K562 (cell line): ENCODE data around the gene PNPLA2. TPM values are rescaled to one million over a fixed set of nuclear protein-coding genes. Genes with fewer than 3 reads are reported as not detected.

Experiments used
- ATAC-seq: fragments of 200-7000 bp; cut with Tn5 transposase; 3 replicates; pipeline ENCODE4 v1.9.1; 2020; ENCODE audit warnings: moderate library complexity
- BruUV-seq: library from RNA; stranded (reverse); fragments of 400-500 nt; replicated peaks from 2 replicates; lab custom pipeline; 2021; lab: Mats Ljungman, UMichigan
- CTCF ChIA-PET: fragments of 300-600 bp; formaldehyde crosslinking; extraction: SDS; loops from one replicate; lab custom pipeline; 2021; ENCODE audit warnings: low intra/inter-chr PET ratio; lab: Yijun Ruan, JAX
- POLR2A ChIA-PET: fragments of 300-600, 350-650 bp; sonication (Branson Sonifier 250); formaldehyde crosslinking; extraction: SDS; loops from one replicate; lab custom pipeline; 2021; ENCODE audit warnings: antibody characterized with exemption, inconsistent platforms; lab: Yijun Ruan, JAX
- DNase-seq, 4 experiments: peaks; one replicate each; pipeline versions ENCODE4 v3.0.0 to v3.0.0-alpha.2; 2011 to 2018; ENCODE audit warnings: low spot score in 3 of 4, mixed read lengths in 3 of 4; ENCODE audit errors: extremely low read depth in 1 of 4
- FAIRE-seq: peaks from 2 replicates; lab custom pipeline; 2011; peaks lifted over from hg19 to GRCh38; lab: Jason Lieb, UNC
- H2AFZ ChIP-seq: 2 replicates; pipeline ENCODE4 v1.6.0; 2011; ENCODE audit warnings: low read depth, low read length, control low read depth, inconsistent platforms
- H3K27ac ChIP-seq: fragments of 200-600 bp; 3 replicates; pipeline ENCODE4 v1.8.0; 2011; ENCODE audit warnings: low read depth, mild to moderate bottlenecking, control low read depth, inconsistent platforms, low read length, moderate library complexity, mixed read lengths; ENCODE audit errors: extremely low read depth
- H3K27me3 ChIP-seq, 2 experiments: fragments of 300-600 bp in 1 of 2; 2 replicates in 1 of 2; 3 replicates in 1 of 2; pipeline versions ENCODE4 v1.6.0 to v1.8.0; 2011; ENCODE audit warnings: inconsistent platforms in 2 of 2, low read length in 2 of 2, mild to moderate bottlenecking in 1 of 2, mixed read lengths in 1 of 2, moderate library complexity in 1 of 2; ENCODE audit not compliant: control insufficient read depth in 2 of 2, insufficient read depth in 2 of 2
- H3K36me3 ChIP-seq: fragments of 300-600 bp; 3 replicates; pipeline ENCODE4 v1.8.0; 2011; ENCODE audit warnings: mild to moderate bottlenecking, low read length, inconsistent platforms; ENCODE audit not compliant: control insufficient read depth, insufficient read depth
- H3K4me1 ChIP-seq, 2 experiments: fragments of 200-600 bp in 1 of 2; replicated peaks in 1 of 2; 2 replicates in 1 of 2; 3 replicates in 1 of 2; pipeline versions ENCODE4 v1.5.1 to v1.8.0; 2011; ENCODE audit warnings: inconsistent platforms in 2 of 2, low read length in 2 of 2, mild to moderate bottlenecking in 1 of 2, mixed read lengths in 1 of 2, moderate library complexity in 1 of 2; ENCODE audit not compliant: control insufficient read depth in 2 of 2, insufficient read depth in 2 of 2
- H3K4me2 ChIP-seq: 2 replicates; pipeline ENCODE4 v1.6.1; 2011; ENCODE audit warnings: low read length, control low read depth, inconsistent platforms, mixed read lengths; ENCODE audit not compliant: insufficient read depth
- H3K4me3 ChIP-seq: fragments of 200-600 bp; sonication (generic), shearing (Covaris generic); 2 replicates; pipeline ENCODE4 v1.5.1; 2016; ENCODE audit warnings: control low read depth, inconsistent platforms
- H3K79me2 ChIP-seq: fragments of 200-600 bp; 3 replicates; pipeline ENCODE4 v1.8.0; 2011; ENCODE audit warnings: low read length, inconsistent platforms; ENCODE audit not compliant: control insufficient read depth, insufficient read depth
- H3K9ac ChIP-seq, 2 experiments: 2 replicates each; pipeline versions ENCODE4 v1.6.0 to v1.6.1; 2011; ENCODE audit warnings: low read depth in 2 of 2, low read length in 2 of 2, control low read depth in 1 of 2, inconsistent platforms in 1 of 2, mild to moderate bottlenecking in 1 of 2, mixed read lengths in 1 of 2; ENCODE audit not compliant: insufficient read depth in 1 of 2
- H3K9me1 ChIP-seq: one replicate; pipeline ENCODE4 v1.6.0; 2011; ENCODE audit warnings: inconsistent platforms, mild to moderate bottlenecking, low read length, moderate library complexity; ENCODE audit not compliant: control insufficient read depth, insufficient read depth
- H3K9me3 ChIP-seq: replicated peaks from 2 replicates; pipeline ENCODE4 v1.5.1; 2011; ENCODE audit warnings: low read depth, low read length, inconsistent platforms; ENCODE audit not compliant: control insufficient read depth, insufficient read depth
- H4K20me1 ChIP-seq: replicated peaks from 2 replicates; pipeline ENCODE4 v1.6.1; 2011; ENCODE audit warnings: low read length, inconsistent platforms, mixed read lengths; ENCODE audit not compliant: control insufficient read depth, insufficient read depth
- KDM2B ChIP-seq: fragments of 250-450 bp; sonication (Bioruptor Pico); IDR thresholded peaks from 2 replicates; pipeline ENCODE4 v1.8.0; 2021; ENCODE audit warnings: mild to moderate bottlenecking, moderate library complexity
- MEIS2 ChIP-seq: fragments of 450-650 bp; IDR thresholded peaks from 2 replicates; pipeline ENCODE4 v1.6.1; 2014; ENCODE audit warnings: mild to moderate bottlenecking; ENCODE audit not compliant: partially characterized antibody
- PHB2 ChIP-seq: fragments of 450-650 bp; IDR thresholded peaks from 2 replicates; pipeline ENCODE4 v1.6.1; 2017; ENCODE audit warnings: low read depth
- POLR2B ChIP-seq: fragments of 450-650 bp; IDR thresholded peaks from 2 replicates; pipeline ENCODE4 v1.6.1; 2018; ENCODE audit warnings: low read depth; ENCODE audit not compliant: partially characterized antibody
- POLR2G ChIP-seq: fragments of 200-400 bp; formaldehyde crosslinking; IDR thresholded peaks from 2 replicates; pipeline ENCODE4 v1.6.1; 2017; ENCODE audit warnings: low read depth, mild to moderate bottlenecking, antibody characterized with exemption, low read length, moderate library complexity
- POLR2H ChIP-seq: IDR thresholded peaks from 2 replicates; pipeline ENCODE4 v1.6.1; 2016; ENCODE audit warnings: missing genetic modification characterization, low read depth, mild to moderate bottlenecking, control low read depth, missing compliant biosample characterization, moderate library complexity
- RBM22 ChIP-seq: fragments of 200-400 bp; formaldehyde crosslinking; IDR thresholded peaks from 2 replicates; pipeline ENCODE4 v1.6.1; 2018; ENCODE audit warnings: low read length, low read depth; ENCODE audit not compliant: poor library complexity, severe bottlenecking
- ZBTB7A ChIP-seq: IDR thresholded peaks from 2 replicates; pipeline ENCODE4 v1.6.1; 2011; ENCODE audit warnings: low read depth, mild to moderate bottlenecking, low read length, moderate library complexity, borderline replicate concordance; ENCODE audit not compliant: control insufficient read depth
- WGBS: fragments of 100-300 bp; shearing (Covaris generic); methylation state at CpG from one replicate; pipeline ENCODE4 v1.1.6; 2016; ENCODE audit warnings: low coverage, mixed read lengths; ENCODE audit not compliant: insufficient coverage; ENCODE audit errors: missing lambda C conversion rate; 5-methylcytosine and 5-hydroxymethylcytosine counted together
- in situ Hi-C: fragments of 300-500 bp; cut with MboI; formaldehyde crosslinking; loops from 4 replicates; pipeline ENCODE4 v1.15.0; 2018; ENCODE audit warnings: inconsistent platforms, mixed read lengths
- intact Hi-C: fragments of 100-400 bp; cut with micrococcal nuclease; formaldehyde crosslinking; loops from 2 replicates; pipeline ENCODE4 v1.14.2; 2022
- polyA plus RNA-seq, 8 experiments: library from polyadenylated mRNA; depleted of rRNA in 4 of 8; stranded (reverse) in 5 of 8; unstranded in 3 of 8; fragments of >200 nt; fragmentation: Nextera tagmentation in 2 of 8; fragmentation: Illumina TruSeq in 1 of 8; extraction: Ambion mirVana in 2 of 8; extraction: Trizol in 1 of 8; gene quantifications; 2 replicates each; pipeline versions ENCODE4 v1.2.1 to v1.2.3, GENCODE V29; 2011 to 2014; ENCODE audit warnings: inconsistent platforms in 1 of 8, missing spikeins in 1 of 8
- total RNA-seq, 7 experiments: library from RNA; depleted of rRNA in 6 of 7; stranded (reverse); fragments of >200 nt in 6 of 7; fragmentation: Illumina TruSeq in 2 of 7; extraction: Trizol in 2 of 7; gene quantifications; 2 replicates each; pipeline versions ENCODE4 v1.2.1 to v1.2.3, GENCODE V29; 2011 to 2021; ENCODE audit warnings: low replicate concordance in 1 of 7
- TF ChIP-seq, protein P1 (sequence below), 3 experiments: IDR thresholded peaks in 2 of 3; conservative IDR thresholded peaks in 1 of 3; 2 replicates each; pipeline ENCODE4 v1.5.1; 2011 to 2012; ENCODE audit warnings: low read length in 3 of 3, mild to moderate bottlenecking in 3 of 3, control low read depth in 2 of 3, improper control_type of control experiment in 1 of 3, inconsistent platforms in 1 of 3, low read depth in 1 of 3, mixed read lengths in 1 of 3, moderate library complexity in 1 of 3; ENCODE audit not compliant: insufficient read depth in 2 of 3
- TF ChIP-seq, protein P2 (sequence below): IDR thresholded peaks from 2 replicates; pipeline ENCODE4 v1.6.1; 2011; ENCODE audit warnings: borderline replicate concordance, low read depth, mild to moderate bottlenecking, moderate library complexity, low read length; ENCODE audit not compliant: insufficient read depth, poor library complexity, severe bottlenecking

Gene PNPLA2
- total and polyA plus RNA-seq, 9 of the 15 experiments (the other 6 are each of a cell fraction or from before 2014, with no cell fraction given): 0.39 to 87.1 (median 8.4) TPM

- H3K9me1 ChIP-seq: no peaks in the 10 kb centered on the region
- no peak overlapping the region for H2AFZ ChIP-seq
- no peak overlapping the region for H3K27ac ChIP-seq
- 95% methylated on average over 18 of the region's 25 CpGs for WGBS
- no peaks in the 10 kb centered on the region for H3K9me3 ChIP-seq
- H3K9ac ChIP-seq: no peak overlapping the region; a peak in 1 of 4 replicates
- H3K36me3 ChIP-seq: peaks cover 47% of the 10 kb centered on the region
- H3K79me2 ChIP-seq: no peaks in the 10 kb centered on the region
- no peak for FAIRE-seq
- ChIA-PET CTCF (no interaction called here), POLR2A (interaction anchor here (0.6 kb wide), 2 partner anchors 23 to 119 kb away, joined by 3 read pairs; no protein-coding TSS in a partner anchor)
- no peak overlapping the region for H3K4me3 ChIP-seq
- no TSS peak for BruUV-seq
- H4K20me1 ChIP-seq: 0 out of 2 replicates have a peak, but pooled peaks cover 9% of the 10 kb centered on the region
- peaks cover 0 to 79% of the 10 kb centered on the region in 2 experiments; a peak in 2 of 5 replicates for H3K4me1 ChIP-seq
- DNase-seq: no peak
- no peak overlapping the region for H3K4me2 ChIP-seq
- intact Hi-C loops (no loop called here), in situ Hi-C loops (no loop called here)
- no peak for ATAC-seq
- no peaks in the 10 kb centered on the region for H3K27me3 ChIP-seq
- TF ChIP-seq PHB2: no peak
- TF ChIP-seq RBM22: peak; percentile 41
- peak; percentile 38; the same call in 1 of the 2 replicates for TF ChIP-seq POLR2G
These were observed 50.8 kb downstream of the PNPLA2 start for GRCh38 chr11:869399-870126.

GRCh38 chr11:870127-870413, 51.4 kb downstream of the PNPLA2 start:
- in situ Hi-C loops: no loop called here
- 70% methylated on average over 8 of the region's 8 CpGs for WGBS
- TF ChIP-seq ZBTB7A (0 out of 2 replicates have a peak, but pooled peaks have one; percentile 9), POLR2H (tag) (no peak), KDM2B (CRISPR knock-in tag) (no peak), POLR2B (no peak), MEIS2 (no peak)
- TF ChIP-seq, protein P1, sequence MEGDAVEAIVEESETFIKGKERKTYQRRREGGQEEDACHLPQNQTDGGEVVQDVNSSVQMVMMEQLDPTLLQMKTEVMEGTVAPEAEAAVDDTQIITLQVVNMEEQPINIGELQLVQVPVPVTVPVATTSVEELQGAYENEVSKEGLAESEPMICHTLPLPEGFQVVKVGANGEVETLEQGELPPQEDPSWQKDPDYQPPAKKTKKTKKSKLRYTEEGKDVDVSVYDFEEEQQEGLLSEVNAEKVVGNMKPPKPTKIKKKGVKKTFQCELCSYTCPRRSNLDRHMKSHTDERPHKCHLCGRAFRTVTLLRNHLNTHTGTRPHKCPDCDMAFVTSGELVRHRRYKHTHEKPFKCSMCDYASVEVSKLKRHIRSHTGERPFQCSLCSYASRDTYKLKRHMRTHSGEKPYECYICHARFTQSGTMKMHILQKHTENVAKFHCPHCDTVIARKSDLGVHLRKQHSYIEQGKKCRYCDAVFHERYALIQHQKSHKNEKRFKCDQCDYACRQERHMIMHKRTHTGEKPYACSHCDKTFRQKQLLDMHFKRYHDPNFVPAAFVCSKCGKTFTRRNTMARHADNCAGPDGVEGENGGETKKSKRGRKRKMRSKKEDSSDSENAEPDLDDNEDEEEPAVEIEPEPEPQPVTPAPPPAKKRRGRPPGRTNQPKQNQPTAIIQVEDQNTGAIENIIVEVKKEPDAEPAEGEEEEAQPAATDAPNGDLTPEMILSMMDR (IDR thresholded peaks at IDR 0.05 in 2 of 3, conservative IDR thresholded peaks at IDR 0.05 in 1 of 3; ENCODE audit: insufficient read depth in 2 of 3, low read depth in 1 of 3, low read length in 3 of 3): peak in 1 of 3 experiments; percentile 33; a peak in 1 of 6 replicates
- TF ChIP-seq, protein P2, sequence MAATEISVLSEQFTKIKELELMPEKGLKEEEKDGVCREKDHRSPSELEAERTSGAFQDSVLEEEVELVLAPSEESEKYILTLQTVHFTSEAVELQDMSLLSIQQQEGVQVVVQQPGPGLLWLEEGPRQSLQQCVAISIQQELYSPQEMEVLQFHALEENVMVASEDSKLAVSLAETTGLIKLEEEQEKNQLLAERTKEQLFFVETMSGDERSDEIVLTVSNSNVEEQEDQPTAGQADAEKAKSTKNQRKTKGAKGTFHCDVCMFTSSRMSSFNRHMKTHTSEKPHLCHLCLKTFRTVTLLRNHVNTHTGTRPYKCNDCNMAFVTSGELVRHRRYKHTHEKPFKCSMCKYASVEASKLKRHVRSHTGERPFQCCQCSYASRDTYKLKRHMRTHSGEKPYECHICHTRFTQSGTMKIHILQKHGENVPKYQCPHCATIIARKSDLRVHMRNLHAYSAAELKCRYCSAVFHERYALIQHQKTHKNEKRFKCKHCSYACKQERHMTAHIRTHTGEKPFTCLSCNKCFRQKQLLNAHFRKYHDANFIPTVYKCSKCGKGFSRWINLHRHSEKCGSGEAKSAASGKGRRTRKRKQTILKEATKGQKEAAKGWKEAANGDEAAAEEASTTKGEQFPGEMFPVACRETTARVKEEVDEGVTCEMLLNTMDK: peak; percentile 44

More at GRCh38 chr11:870127-870413, 51.4 kb downstream of the PNPLA2 start:
- ATAC-seq (peak; percentile 77), FAIRE-seq (no peak), DNase-seq (peak in 2 of 4 experiments; percentile 32 to 44)
- H3K9me1 ChIP-seq: no peaks in the 10 kb centered on the region
- H3K27ac ChIP-seq: no peak overlapping the region
- H3K36me3 ChIP-seq: peaks cover 52% of the 10 kb centered on the region
- no peaks in the 10 kb centered on the region for H3K79me2 ChIP-seq
- no peak overlapping the region for H3K4me2 ChIP-seq
- intact Hi-C loops: no loop called here
- no peak overlapping the region; a peak in 1 of 4 replicates for H3K9ac ChIP-seq
- H2AFZ ChIP-seq: no peak overlapping the region
- no TSS peak for BruUV-seq
- ChIA-PET CTCF (no interaction called here), POLR2A (no interaction called here)
- H3K4me1 ChIP-seq: peaks cover 0 to 79% of the 10 kb centered on the region in 2 experiments; a peak in 4 of 5 replicates
- H3K4me3 ChIP-seq: no peak overlapping the region
- no peaks in the 10 kb centered on the region for H3K27me3 ChIP-seq
- H3K9me3 ChIP-seq: no peaks in the 10 kb centered on the region
- peaks cover 10% of the 10 kb centered on the region; the same call in 1 of the 2 replicates for H4K20me1 ChIP-seq
